Dedifferentiated amniotic fluid mesenchymal stem cell (primary cell): ENCODE results near the gene ATP6V0C.
"Not testable (repeated sequence)": the region's sequence is repeated elsewhere in the genome, so short reads cannot be mapped to it uniquely, and the experiment has no call there.

Experiments used
- DNase-seq: peaks from one replicate; pipeline ENCODE4 v3.0.0-alpha.2; 2016; ENCODE audit errors: extremely low spot score

The ATP6V0C gene

GRCh38 chr16:2474877-2475412 is 38.8 kb upstream of the ATP6V0C start, which contains the start of gene TBC1D24:
TSS of gene TBC1D24 (plus strand) at chr16:2475127. CDS start at chr16:2496149, 21,022 bp downstream.
- DNase-seq, result peak; percentile 75

GRCh38 chr16:2475413-2476344 is 38.1 kb upstream of the ATP6V0C start:
- no peak for DNase-seq

- DNase-seq, result no peak
Observed at GRCh38 chr16:2476345-2476720, 37.4 kb upstream of the ATP6V0C start.

GRCh38 chr16:2476741-2477140 is 37.0 kb upstream of the ATP6V0C start:
- no peak for DNase-seq

- no peak for DNase-seq
Observed at GRCh38 chr16:2477327-2477726, 36.4 kb upstream of the ATP6V0C start.

- no peak for DNase-seq
Observed at GRCh38 chr16:2478279-2478678, 35.5 kb upstream of the ATP6V0C start.

- DNase-seq, result not testable (repeated sequence)
Observed at GRCh38 chr16:2479996-2480395, 33.8 kb upstream of the ATP6V0C start.

- DNase-seq, result no peak
Observed at GRCh38 chr16:2480948-2481347, 32.8 kb upstream of the ATP6V0C start.

GRCh38 chr16:2481676-2482075 is 32.1 kb upstream of the ATP6V0C start:
- DNase-seq, result no peak

GRCh38 chr16:2482249-2482648 is 31.5 kb upstream of the ATP6V0C start:
- no peak for DNase-seq

- DNase-seq, result peak; percentile 29
Observed at GRCh38 chr16:2482708-2483534, 30.8 kb upstream of the ATP6V0C start.

GRCh38 chr16:2483939-2484897 is 29.5 kb upstream of the ATP6V0C start:
- DNase-seq, result no peak

- no peak for DNase-seq
Observed at GRCh38 chr16:2484898-2485508, 28.7 kb upstream of the ATP6V0C start.

GRCh38 chr16:2485811-2486507 is 27.8 kb upstream of the ATP6V0C start:
- DNase-seq, result no peak

GRCh38 chr16:2486645-2487516 is 26.9 kb upstream of the ATP6V0C start:
- DNase-seq, result no peak

GRCh38 chr16:2487517-2487842 is 26.3 kb upstream of the ATP6V0C start:
- DNase-seq, result no peak

GRCh38 chr16:2487903-2488531 is 25.7 kb upstream of the ATP6V0C start:
- DNase-seq, result no peak

GRCh38 chr16:2489581-2489980 is 24.2 kb upstream of the ATP6V0C start:
- DNase-seq, result no peak
